GM21786 (cell line): Measurements from ENCODE around the gene ACSS3.
"Not testable (repeated sequence)": the region's sequence is repeated elsewhere in the genome, so short reads cannot be mapped to it uniquely, and the experiment has no call there.

ENCODE experiments used
- ATAC-seq: cut with Tn5 transposase; IDR thresholded peaks from one replicate; pipeline ENCODE4 v1.9.1; 2021; ENCODE audit not compliant: unreplicated experiment

ACSS3 gene

GRCh38 chr12:81077686-81078441 is at the start of gene ACSS3:
ACSS3 (plus strand) TSS chr12:81078079; CDS start chr12:81078121, 42 bp downstream.
- no peak for ATAC-seq

GRCh38 chr12:81034926-81035325 is 43.0 kb upstream of the ACSS3 start:
- no peak for ATAC-seq

GRCh38 chr12:81039231-81039630 is 38.6 kb upstream of the ACSS3 start:
- ATAC-seq: no peak

- no peak for ATAC-seq
Observed at GRCh38 chr12:81043979-81044740, 33.7 kb upstream of the ACSS3 start.

GRCh38 chr12:81064971-81065370 is 12.9 kb upstream of the ACSS3 start:
- not testable (repeated sequence) for ATAC-seq

GRCh38 chr12:81070846-81071245 is 7.0 kb upstream of the ACSS3 start:
- no peak for ATAC-seq

GRCh38 chr12:81075539-81075938 is 2.3 kb upstream of the ACSS3 start:
- no peak for ATAC-seq

GRCh38 chr12:81077329-81077685 is 572 bp upstream of the ACSS3 start:
- no peak for ATAC-seq

GRCh38 chr12:81078469-81079196 is 754 bp downstream of the ACSS3 start:
- no peak for ATAC-seq

- ATAC-seq: no peak
Observed at GRCh38 chr12:81079280-81080076, 1.6 kb downstream of the ACSS3 start.

GRCh38 chr12:81080431-81080983 is 2.6 kb downstream of the ACSS3 start:
- no peak for ATAC-seq

GRCh38 chr12:81081726-81082125 is 3.8 kb downstream of the ACSS3 start:
- ATAC-seq: no peak

- no peak for ATAC-seq
Observed at GRCh38 chr12:81083018-81083417, 5.1 kb downstream of the ACSS3 start.

- no peak for ATAC-seq
Observed at GRCh38 chr12:81083906-81084513, 6.1 kb downstream of the ACSS3 start.

GRCh38 chr12:81084811-81085350 is 7.0 kb downstream of the ACSS3 start:
- no peak for ATAC-seq

GRCh38 chr12:81085832-81086231 is 8.0 kb downstream of the ACSS3 start:
- ATAC-seq: no peak

- ATAC-seq: no peak
Observed at GRCh38 chr12:81086342-81086741, 8.5 kb downstream of the ACSS3 start.

- no peak for ATAC-seq
Observed at GRCh38 chr12:81088221-81088620, 10.3 kb downstream of the ACSS3 start.

GRCh38 chr12:81089412-81089811 is 11.5 kb downstream of the ACSS3 start:
- no peak for ATAC-seq

GRCh38 chr12:81092053-81092452 is 14.2 kb downstream of the ACSS3 start:
- no peak for ATAC-seq
